ENCODE data around the gene PTCHD4. TPM values are rescaled to one million over a fixed set of nuclear protein-coding genes. Genes with fewer than 3 reads are reported as not detected.

The PTCHD4 gene
- total and polyA plus RNA-seq, 2 of the 13 experiments (the other 11 are each of a cell fraction or from before 2014, with no cell fraction given) = 28.4 to 32.9 TPM

GRCh38 chr6:48135323-48136084 lies 24.5 kb upstream of the PTCHD4 start:
- Histone ChIP-seq H3K4me3 (replicated peaks in 1 of 3; ENCODE audit: insufficient read depth in 1 of 3, low read depth in 2 of 3, low read length in 3 of 3) (no peak overlapping the region), H3K79me2 (ENCODE audit: insufficient read depth, low read length) (no peaks in the 10 kb centered on the region), H3K27ac (ENCODE audit: extremely low read length, insufficient read depth, low read length) (no peak overlapping the region), H3K9me3 (ENCODE audit: low read length) (no peaks in the 10 kb centered on the region), H2AFZ (ENCODE audit: low read length) (no peak overlapping the region), H3K36me3 (replicated peaks in 1 of 2; ENCODE audit: control insufficient read depth in 1 of 2, insufficient read depth in 2 of 2, low read length in 2 of 2) (no peaks in the 10 kb centered on the region), H3K4me1 (ENCODE audit: insufficient read depth, low read length) (no peaks in the 10 kb centered on the region), H3K27me3 (ENCODE audit: control insufficient read depth in 1 of 2, insufficient read depth in 2 of 2, low read length in 2 of 2) (no peaks in the 10 kb centered on the region), H3K4me2 (ENCODE audit: low read depth, low read length) (no peak overlapping the region), H4K20me1 (ENCODE audit: insufficient read depth, low read length) (no peaks in the 10 kb centered on the region), H3K9ac (ENCODE audit: insufficient read depth, low read depth, low read length) (no peak overlapping the region)
- FAIRE-seq (no peak), ATAC-seq (no peak), DNase-seq (ENCODE audit: low spot score) (no peak)
- intact Hi-C loops (cut with micrococcal nuclease; ENCODE audit: unreplicated experiment) (no loop called here), in situ Hi-C loops (cut with HindIII; ENCODE audit: extremely low pct_ligation_motif_present, low pct_unique_long_range_greater_than_20kb) (no loop called here)
- 12% methylated on average over 5 of the region's 5 CpGs for WGBS (ENCODE audit: low lambda C conversion rate)
- CTCF ChIA-PET (ENCODE audit: low intra/inter-chr PET ratio, low total read pairs) = no interaction called here
- POLR2A ChIA-PET = no interaction called here
- TF ChIP-seq ZFP41 (CRISPR knock-in tag; IDR thresholded peaks at IDR 0.05; ENCODE audit: borderline replicate concordance) (no peak), FOSL2 (CRISPR knock-in tag; IDR thresholded peaks at IDR 0.05) (0 out of 2 replicates have a peak, but pooled peaks have one; percentile 27)
- BruUV-seq (replicated peaks) = no TSS peak

GRCh38 chr6:48134246-48134645 lies 23.2 kb upstream of the PTCHD4 start:
- intact Hi-C loops (cut with micrococcal nuclease; ENCODE audit: unreplicated experiment) = no loop called here
- no peaks in the 10 kb centered on the region for H3K4me1 ChIP-seq (ENCODE audit: insufficient read depth, low read length)
- TF ChIP-seq NFATC3 (CRISPR knock-in tag; IDR thresholded peaks at IDR 0.05) (no peak), MYC (CRISPR knock-in tag; IDR thresholded peaks at IDR 0.05; ENCODE audit: borderline replicate concordance) (no peak), JUNB (CRISPR knock-in tag; IDR thresholded peaks at IDR 0.05; ENCODE audit: borderline replicate concordance) (no peak), HOXA3 (CRISPR knock-in tag; IDR thresholded peaks at IDR 0.05) (no peak), CENPX (CRISPR knock-in tag; IDR thresholded peaks at IDR 0.05) (no peak), ZNF770 (CRISPR knock-in tag; IDR thresholded peaks at IDR 0.05) (no peak), REL (CRISPR knock-in tag; conservative IDR thresholded peaks at IDR 0.05) (no peak), HBP1 (CRISPR knock-in tag; IDR thresholded peaks at IDR 0.05; ENCODE audit: low read depth) (no peak), CBX5 (CRISPR knock-in tag; IDR thresholded peaks at IDR 0.05; ENCODE audit: borderline replicate concordance) (no peak), NR1H2 (CRISPR knock-in tag; IDR thresholded peaks at IDR 0.05; ENCODE audit: borderline replicate concordance, low read depth) (no peak)
- TF ChIP-seq, protein P1, sequence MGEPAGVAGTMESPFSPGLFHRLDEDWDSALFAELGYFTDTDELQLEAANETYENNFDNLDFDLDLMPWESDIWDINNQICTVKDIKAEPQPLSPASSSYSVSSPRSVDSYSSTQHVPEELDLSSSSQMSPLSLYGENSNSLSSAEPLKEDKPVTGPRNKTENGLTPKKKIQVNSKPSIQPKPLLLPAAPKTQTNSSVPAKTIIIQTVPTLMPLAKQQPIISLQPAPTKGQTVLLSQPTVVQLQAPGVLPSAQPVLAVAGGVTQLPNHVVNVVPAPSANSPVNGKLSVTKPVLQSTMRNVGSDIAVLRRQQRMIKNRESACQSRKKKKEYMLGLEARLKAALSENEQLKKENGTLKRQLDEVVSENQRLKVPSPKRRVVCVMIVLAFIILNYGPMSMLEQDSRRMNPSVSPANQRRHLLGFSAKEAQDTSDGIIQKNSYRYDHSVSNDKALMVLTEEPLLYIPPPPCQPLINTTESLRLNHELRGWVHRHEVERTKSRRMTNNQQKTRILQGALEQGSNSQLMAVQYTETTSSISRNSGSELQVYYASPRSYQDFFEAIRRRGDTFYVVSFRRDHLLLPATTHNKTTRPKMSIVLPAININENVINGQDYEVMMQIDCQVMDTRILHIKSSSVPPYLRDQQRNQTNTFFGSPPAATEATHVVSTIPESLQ (CRISPR knock-in tag; conservative IDR thresholded peaks at IDR 0.05) = no peak

More at GRCh38 chr6:48134246-48134645, 23.2 kb upstream of the PTCHD4 start:
- H3K27me3 ChIP-seq (ENCODE audit: control insufficient read depth in 1 of 2, insufficient read depth in 2 of 2, low read length in 2 of 2) = no peaks in the 10 kb centered on the region
- H3K4me2 ChIP-seq (ENCODE audit: low read depth, low read length) = no peak overlapping the region
- in situ Hi-C loops (cut with HindIII; ENCODE audit: extremely low pct_ligation_motif_present, low pct_unique_long_range_greater_than_20kb) = no loop called here
- no peak for FAIRE-seq
- no peak overlapping the region for H2AFZ ChIP-seq (ENCODE audit: low read length)
- no peak overlapping the region for H3K4me3 ChIP-seq (replicated peaks in 1 of 3; ENCODE audit: insufficient read depth in 1 of 3, low read depth in 2 of 3, low read length in 3 of 3)
- no peak overlapping the region for H3K9ac ChIP-seq (ENCODE audit: insufficient read depth, low read depth, low read length)
- no peaks in the 10 kb centered on the region for H3K79me2 ChIP-seq (ENCODE audit: insufficient read depth, low read length)
- no peak for ATAC-seq
- 3% methylated on average over 2 of the region's 2 CpGs for WGBS (ENCODE audit: low lambda C conversion rate)
- no peaks in the 10 kb centered on the region for H4K20me1 ChIP-seq (ENCODE audit: insufficient read depth, low read length)
- no peak overlapping the region for H3K27ac ChIP-seq (ENCODE audit: extremely low read length, insufficient read depth, low read length)
- ChIA-PET CTCF (ENCODE audit: low intra/inter-chr PET ratio, low total read pairs) (no interaction called here), POLR2A (no interaction called here)
- no peaks in the 10 kb centered on the region for H3K36me3 ChIP-seq (replicated peaks in 1 of 2; ENCODE audit: control insufficient read depth in 1 of 2, insufficient read depth in 2 of 2, low read length in 2 of 2)
- DNase-seq (ENCODE audit: low spot score) = no peak
- no peaks in the 10 kb centered on the region for H3K9me3 ChIP-seq (ENCODE audit: low read length)
- BruUV-seq (replicated peaks) = no TSS peak

Measured in HepG2 (cell line).